Measurements from ENCODE around the gene CCDC136. TPM values are rescaled to one million over a fixed set of nuclear protein-coding genes. Genes with fewer than 3 reads are reported as not detected.

CCDC136 gene
- total RNA-seq, 2 experiments from 2014 or later = 11.7 to 33.5 TPM

DNA sequence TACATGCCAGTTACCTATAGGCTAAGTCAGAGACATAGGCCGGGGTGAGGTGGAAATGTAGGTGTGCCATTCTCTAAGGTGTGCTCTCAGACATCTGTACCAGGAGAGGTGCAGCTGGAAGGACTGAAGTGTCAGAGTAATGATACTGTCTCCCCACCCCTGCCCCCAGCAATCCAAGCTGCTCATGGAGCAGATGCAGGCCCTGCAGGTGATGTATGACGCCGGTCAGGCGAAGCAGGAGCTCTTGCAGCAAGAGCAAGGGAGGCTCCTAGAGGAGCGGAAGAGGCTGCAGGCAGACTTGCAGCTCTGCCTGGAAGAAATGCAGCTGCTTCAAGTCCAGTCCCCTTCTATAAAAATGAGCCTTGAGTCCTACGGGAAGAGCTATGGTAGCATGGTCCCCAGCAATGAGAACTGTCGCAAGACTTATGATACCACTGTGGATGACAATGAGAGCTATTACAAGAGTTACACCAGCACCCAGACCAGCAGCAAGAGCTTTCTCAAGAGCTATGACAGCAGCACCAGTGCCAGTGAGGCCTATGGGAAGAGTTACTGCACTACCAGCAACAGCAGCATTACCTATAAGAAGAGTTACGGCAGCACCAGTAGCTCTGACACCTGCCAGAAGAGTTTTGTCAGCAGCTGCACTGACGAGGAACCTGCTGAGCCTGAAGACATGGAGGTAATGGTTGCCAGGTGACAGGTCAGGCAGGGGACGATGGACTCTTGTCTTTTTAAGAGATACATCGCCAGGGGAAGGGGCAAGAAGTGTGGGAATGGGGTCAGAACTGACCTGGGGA lies 20.1 kb downstream of the CCDC136 start:
- intact Hi-C loops (cut with micrococcal nuclease; ENCODE audit: unreplicated experiment) = no loop called here
- no peak for TF ChIP-seq EZH2phosphoT487 (IDR thresholded peaks at IDR 0.05; ENCODE audit: borderline replicate concordance, low read depth, low read length)
- TF ChIP-seq, protein P1, sequence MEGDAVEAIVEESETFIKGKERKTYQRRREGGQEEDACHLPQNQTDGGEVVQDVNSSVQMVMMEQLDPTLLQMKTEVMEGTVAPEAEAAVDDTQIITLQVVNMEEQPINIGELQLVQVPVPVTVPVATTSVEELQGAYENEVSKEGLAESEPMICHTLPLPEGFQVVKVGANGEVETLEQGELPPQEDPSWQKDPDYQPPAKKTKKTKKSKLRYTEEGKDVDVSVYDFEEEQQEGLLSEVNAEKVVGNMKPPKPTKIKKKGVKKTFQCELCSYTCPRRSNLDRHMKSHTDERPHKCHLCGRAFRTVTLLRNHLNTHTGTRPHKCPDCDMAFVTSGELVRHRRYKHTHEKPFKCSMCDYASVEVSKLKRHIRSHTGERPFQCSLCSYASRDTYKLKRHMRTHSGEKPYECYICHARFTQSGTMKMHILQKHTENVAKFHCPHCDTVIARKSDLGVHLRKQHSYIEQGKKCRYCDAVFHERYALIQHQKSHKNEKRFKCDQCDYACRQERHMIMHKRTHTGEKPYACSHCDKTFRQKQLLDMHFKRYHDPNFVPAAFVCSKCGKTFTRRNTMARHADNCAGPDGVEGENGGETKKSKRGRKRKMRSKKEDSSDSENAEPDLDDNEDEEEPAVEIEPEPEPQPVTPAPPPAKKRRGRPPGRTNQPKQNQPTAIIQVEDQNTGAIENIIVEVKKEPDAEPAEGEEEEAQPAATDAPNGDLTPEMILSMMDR (conservative IDR thresholded peaks at IDR 0.05; ENCODE audit: low read length) = no peak
- no peak for DNase-seq (ENCODE audit: low spot score)
- Histone ChIP-seq H3K9me2 (ENCODE audit: insufficient read depth, low read length) (no peaks in the 10 kb centered on the region), H3K4me2 (ENCODE audit: low read length) (no peak overlapping the region), H3K27ac (ENCODE audit: low read depth, low read length, poor library complexity, severe bottlenecking) (no peak overlapping the region), H3K79me2 (ENCODE audit: insufficient read depth, low read depth, low read length) (no peaks in the 10 kb centered on the region), H2AFZ (ENCODE audit: low read length) (no peak overlapping the region), H3K9me3 (ENCODE audit: low read length) (no peaks in the 10 kb centered on the region), H3K4me3 (ENCODE audit: low read depth, low read length, poor library complexity, severe bottlenecking) (no peak overlapping the region), H3K4me1 (ENCODE audit: insufficient read depth, low read length, poor library complexity, severe bottlenecking) (no peaks in the 10 kb centered on the region), H4K20me1 (ENCODE audit: insufficient read depth, low read length) (no peaks in the 10 kb centered on the region), H3K36me3 (ENCODE audit: insufficient read depth, low read length) (0 out of 2 replicates have a peak, but pooled peaks cover 4% of the 10 kb centered on the region)
- ChIA-PET POLR2A (no interaction called here), CTCF (ENCODE audit: unreplicated experiment) (no interaction called here)
- BruUV-seq (replicated peaks) = no TSS peak

DNA sequence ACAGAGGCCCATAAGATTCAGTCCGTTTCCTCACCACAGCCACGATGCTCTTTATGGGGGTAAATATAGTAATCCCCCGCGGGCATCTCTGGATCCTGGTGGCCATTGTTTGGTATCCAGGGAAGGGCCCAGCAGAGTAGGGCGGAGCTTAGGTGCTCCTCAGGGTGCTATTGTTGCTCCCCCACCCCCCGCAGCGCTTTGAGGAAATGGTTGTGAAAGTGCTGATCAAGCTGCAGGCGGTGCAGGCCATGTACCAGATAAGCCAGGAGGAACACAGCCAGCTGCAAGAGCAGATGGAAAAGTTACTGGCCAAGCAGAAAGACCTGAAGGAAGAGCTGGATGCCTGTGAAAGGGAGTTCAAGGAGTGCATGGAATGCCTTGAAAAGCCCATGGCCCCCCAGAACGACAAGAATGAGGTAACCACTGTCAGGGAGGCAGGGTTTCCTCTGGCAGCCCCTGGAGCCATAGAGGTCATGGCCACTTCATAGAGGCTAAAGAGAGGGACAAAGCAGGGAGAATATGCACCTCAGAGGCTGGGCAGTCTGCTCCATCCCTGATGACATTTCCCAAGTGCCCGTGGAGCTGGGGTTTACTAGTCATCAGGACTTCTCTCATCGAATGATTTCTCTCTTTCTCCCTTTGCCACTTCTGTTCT lies 20.9 kb downstream of the CCDC136 start:
- Histone ChIP-seq H3K4me2 (ENCODE audit: low read length) (no peak overlapping the region), H3K4me3 (ENCODE audit: low read depth, low read length, poor library complexity, severe bottlenecking) (no peak overlapping the region), H3K4me1 (ENCODE audit: insufficient read depth, low read length, poor library complexity, severe bottlenecking) (no peaks in the 10 kb centered on the region), H3K36me3 (ENCODE audit: insufficient read depth, low read length) (0 out of 2 replicates have a peak, but pooled peaks cover under 1% of the 10 kb centered on the region), H3K79me2 (ENCODE audit: insufficient read depth, low read depth, low read length) (no peaks in the 10 kb centered on the region), H3K9me3 (ENCODE audit: low read length) (no peaks in the 10 kb centered on the region), H4K20me1 (ENCODE audit: insufficient read depth, low read length) (no peaks in the 10 kb centered on the region), H3K27ac (ENCODE audit: low read depth, low read length, poor library complexity, severe bottlenecking) (no peak overlapping the region), H3K9me2 (ENCODE audit: insufficient read depth, low read length) (no peaks in the 10 kb centered on the region), H2AFZ (ENCODE audit: low read length) (no peak overlapping the region)
- DNase-seq (ENCODE audit: low spot score) = no peak
- ChIA-PET POLR2A (interaction anchor here (0.6 kb wide), 1 partner anchor 27 kb away, joined by 3 read pairs; no protein-coding TSS in a partner anchor), CTCF (ENCODE audit: unreplicated experiment) (no interaction called here)
- no TSS peak for BruUV-seq (replicated peaks)
- TF ChIP-seq EZH2phosphoT487 (IDR thresholded peaks at IDR 0.05; ENCODE audit: borderline replicate concordance, low read depth, low read length) = no peak
- TF ChIP-seq, protein P1 (conservative IDR thresholded peaks at IDR 0.05; ENCODE audit: low read length) = no peak
- intact Hi-C loops (cut with micrococcal nuclease; ENCODE audit: unreplicated experiment) = no loop called here

DNA sequence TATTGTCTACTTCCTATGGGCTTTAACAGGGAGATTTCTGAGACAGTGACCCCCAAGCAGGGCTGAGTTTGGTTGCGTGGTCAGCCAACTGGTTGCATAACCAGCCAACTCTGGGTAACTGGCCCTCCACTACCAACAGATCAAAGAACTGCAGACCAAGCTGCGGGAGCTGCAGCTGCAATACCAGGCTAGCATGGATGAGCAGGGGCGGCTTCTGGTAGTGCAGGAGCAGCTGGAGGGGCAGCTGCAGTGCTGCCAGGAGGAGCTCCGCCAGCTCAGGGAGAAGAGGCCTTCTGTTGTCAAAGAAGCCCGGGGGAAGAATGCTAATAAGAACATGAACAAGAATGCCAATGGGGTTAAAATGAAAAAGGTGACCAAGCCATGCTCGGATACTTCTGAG lies 22.7 kb downstream of the CCDC136 start:
- no peak overlapping the region for H3K4me2 ChIP-seq (ENCODE audit: low read length)
- H3K4me1 ChIP-seq (ENCODE audit: insufficient read depth, low read length, poor library complexity, severe bottlenecking) = no peaks in the 10 kb centered on the region
- H3K9me2 ChIP-seq (ENCODE audit: insufficient read depth, low read length) = no peaks in the 10 kb centered on the region
- H3K4me3 ChIP-seq (ENCODE audit: low read depth, low read length, poor library complexity, severe bottlenecking) = no peak overlapping the region
- no peaks in the 10 kb centered on the region for H4K20me1 ChIP-seq (ENCODE audit: insufficient read depth, low read length)
- ChIA-PET CTCF (ENCODE audit: unreplicated experiment) (no interaction called here), POLR2A (no interaction called here)
- H3K9me3 ChIP-seq (ENCODE audit: low read length) = no peaks in the 10 kb centered on the region
- intact Hi-C loops (cut with micrococcal nuclease; ENCODE audit: unreplicated experiment) = no loop called here
- BruUV-seq (replicated peaks) = no TSS peak
- TF ChIP-seq, protein P1 (conservative IDR thresholded peaks at IDR 0.05; ENCODE audit: low read length) = no peak
- no peak for TF ChIP-seq EZH2phosphoT487 (IDR thresholded peaks at IDR 0.05; ENCODE audit: borderline replicate concordance, low read depth, low read length)
- DNase-seq (ENCODE audit: low spot score) = no peak
- no peak overlapping the region for H3K27ac ChIP-seq (ENCODE audit: low read depth, low read length, poor library complexity, severe bottlenecking)
- no peak overlapping the region for H2AFZ ChIP-seq (ENCODE audit: low read length)
- H3K79me2 ChIP-seq (ENCODE audit: insufficient read depth, low read depth, low read length) = no peaks in the 10 kb centered on the region
- no peaks in the 10 kb centered on the region for H3K36me3 ChIP-seq (ENCODE audit: insufficient read depth, low read length)

Data from OCI-LY7 (cell line).